Measurements from ENCODE around the gene KDM4B. TPM values are rescaled to one million over a fixed set of nuclear protein-coding genes. Genes with fewer than 3 reads are reported as not detected.

KDM4B gene
- polyA plus RNA-seq, 1 experiment: 7.7 TPM

- ChIA-PET CTCF (no interaction called here), POLR2A (no interaction called here)
- Histone ChIP-seq H3K4me3 (ENCODE audit: low read depth, low read length) (no peak overlapping the region), H3K9me3 (ENCODE audit: control insufficient read depth, insufficient read depth, low read length) (no peaks in the 10 kb centered on the region; the same call in 1 of the 2 replicates), H3K27me3 (ENCODE audit: control insufficient read depth, insufficient read depth, low read length) (no peaks in the 10 kb centered on the region), H3K27ac (ENCODE audit: low read depth, low read length) (no peak overlapping the region)
- no peak for TF ChIP-seq CTCF (IDR thresholded peaks at IDR 0.05; ENCODE audit: low read depth, low read length)
- no peak for DNase-seq (ENCODE audit: low read depth, low spot score)
Observed at GRCh38 chr19:5147074-5147977, 178.4 kb downstream of the KDM4B start.

GRCh38 chr19:5147978-5148793 is 179.3 kb downstream of the KDM4B start:
- Histone ChIP-seq H3K9me3 (ENCODE audit: control insufficient read depth, insufficient read depth, low read length) (no peaks in the 10 kb centered on the region; the same call in 1 of the 2 replicates), H3K27ac (ENCODE audit: low read depth, low read length) (no peak overlapping the region), H3K27me3 (ENCODE audit: control insufficient read depth, insufficient read depth, low read length) (no peaks in the 10 kb centered on the region), H3K4me3 (ENCODE audit: low read depth, low read length) (no peak overlapping the region)
- DNase-seq (ENCODE audit: low read depth, low spot score): no peak
- ChIA-PET POLR2A (no interaction called here), CTCF (no interaction called here)
- TF ChIP-seq CTCF (IDR thresholded peaks at IDR 0.05; ENCODE audit: low read depth, low read length): no peak

GRCh38 chr19:5148794-5149190 is 179.9 kb downstream of the KDM4B start:
- Histone ChIP-seq H3K27me3 (ENCODE audit: control insufficient read depth, insufficient read depth, low read length) (no peaks in the 10 kb centered on the region), H3K4me3 (ENCODE audit: low read depth, low read length) (no peak overlapping the region), H3K9me3 (ENCODE audit: control insufficient read depth, insufficient read depth, low read length) (no peaks in the 10 kb centered on the region; the same call in 1 of the 2 replicates), H3K27ac (ENCODE audit: low read depth, low read length) (no peak overlapping the region)
- ChIA-PET POLR2A (no interaction called here), CTCF (no interaction called here)
- DNase-seq (ENCODE audit: low read depth, low spot score): no peak
- no peak for TF ChIP-seq CTCF (IDR thresholded peaks at IDR 0.05; ENCODE audit: low read depth, low read length)

- H3K27ac ChIP-seq (ENCODE audit: low read depth, low read length): no peak overlapping the region
- ChIA-PET CTCF (interaction anchor here (0.6 kb wide), 1 partner anchor 358 kb away, joined by 13 read pairs; the partner anchor contains the start of gene FEM1A), POLR2A (no interaction called here)
Observed at GRCh38 chr19:5149508-5149907, 180.6 kb downstream of the KDM4B start.

More at GRCh38 chr19:5149508-5149907, 180.6 kb downstream of the KDM4B start:
- TF ChIP-seq CTCF (IDR thresholded peaks at IDR 0.05; ENCODE audit: low read depth, low read length): no peak
- Histone ChIP-seq H3K27me3 (ENCODE audit: control insufficient read depth, insufficient read depth, low read length) (no peaks in the 10 kb centered on the region), H3K4me3 (ENCODE audit: low read depth, low read length) (no peak overlapping the region), H3K9me3 (ENCODE audit: control insufficient read depth, insufficient read depth, low read length) (no peaks in the 10 kb centered on the region; the same call in 1 of the 2 replicates)
- no peak for DNase-seq (ENCODE audit: low read depth, low spot score)

All from AG04450 (cell line).